HG02588 (cell line): ENCODE data around the gene PYGM.

Experiments used
- ATAC-seq: cut with Tn5 transposase; IDR thresholded peaks from one replicate; pipeline ENCODE4 v1.9.1; 2021; ENCODE audit warnings: mild to moderate bottlenecking, moderate library complexity; ENCODE audit not compliant: unreplicated experiment

Gene PYGM

GRCh38 chr11:64741375-64742086 lies 18.2 kb downstream of the PYGM start:
- no peak for ATAC-seq

GRCh38 chr11:64739871-64740270 lies 19.9 kb downstream of the PYGM start:
- ATAC-seq: no peak

GRCh38 chr11:64736654-64737053 lies 23.1 kb downstream of the PYGM start:
- no peak for ATAC-seq

DNA sequence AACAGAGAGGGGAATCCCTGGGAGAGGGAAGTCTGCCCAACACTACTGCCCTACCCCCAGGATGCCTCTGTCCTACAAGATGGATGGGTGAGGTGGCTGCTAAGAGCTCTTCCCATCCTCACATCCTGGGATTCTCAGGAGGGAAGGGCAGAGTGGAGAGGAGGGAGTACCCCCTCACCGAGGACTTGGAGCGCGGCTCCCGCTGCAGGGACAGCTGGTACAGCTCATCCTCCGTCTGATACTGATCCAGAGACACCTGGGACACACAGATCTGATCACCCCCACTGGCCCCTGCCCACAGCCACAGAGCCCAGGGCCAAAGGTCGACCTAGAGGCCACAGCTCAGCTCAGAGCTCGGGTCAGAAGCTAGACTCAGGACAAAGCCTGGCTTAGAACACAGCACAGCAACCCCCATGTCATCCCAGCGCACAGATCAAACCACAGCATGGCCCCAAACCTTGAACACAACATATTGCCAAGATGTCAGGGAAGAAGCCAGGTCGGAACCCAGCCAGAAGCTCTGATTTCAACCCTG lies 24.0 kb downstream of the PYGM start:
- no peak for ATAC-seq

GRCh38 chr11:64734811-64735724 lies 24.7 kb downstream of the PYGM start:
- ATAC-seq: no peak

DNA sequence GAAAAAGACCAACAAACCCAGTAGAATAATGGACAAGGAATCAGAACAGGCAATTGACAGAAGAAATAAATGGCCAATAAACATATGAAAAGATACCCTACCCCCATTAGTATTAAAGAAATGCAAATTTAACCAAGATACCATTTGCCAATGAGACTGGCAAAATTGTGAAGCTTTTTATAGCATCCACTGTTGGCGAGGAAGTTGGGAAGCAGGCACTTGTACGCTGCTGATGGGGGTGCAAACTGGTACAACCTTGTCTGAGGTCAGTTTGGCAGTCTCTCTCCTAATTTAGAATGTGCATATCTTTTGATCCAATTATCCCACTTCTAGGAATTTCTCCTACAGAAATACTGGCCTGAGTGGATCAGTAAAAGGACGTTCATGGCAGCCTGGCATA lies 28.2 kb downstream of the PYGM start:
- ATAC-seq: no peak

GRCh38 chr11:64729851-64730382 lies 29.9 kb downstream of the PYGM start:
- ATAC-seq: no peak

GRCh38 chr11:64728757-64729365 lies 30.9 kb downstream of the PYGM start:
- no peak for ATAC-seq

DNA sequence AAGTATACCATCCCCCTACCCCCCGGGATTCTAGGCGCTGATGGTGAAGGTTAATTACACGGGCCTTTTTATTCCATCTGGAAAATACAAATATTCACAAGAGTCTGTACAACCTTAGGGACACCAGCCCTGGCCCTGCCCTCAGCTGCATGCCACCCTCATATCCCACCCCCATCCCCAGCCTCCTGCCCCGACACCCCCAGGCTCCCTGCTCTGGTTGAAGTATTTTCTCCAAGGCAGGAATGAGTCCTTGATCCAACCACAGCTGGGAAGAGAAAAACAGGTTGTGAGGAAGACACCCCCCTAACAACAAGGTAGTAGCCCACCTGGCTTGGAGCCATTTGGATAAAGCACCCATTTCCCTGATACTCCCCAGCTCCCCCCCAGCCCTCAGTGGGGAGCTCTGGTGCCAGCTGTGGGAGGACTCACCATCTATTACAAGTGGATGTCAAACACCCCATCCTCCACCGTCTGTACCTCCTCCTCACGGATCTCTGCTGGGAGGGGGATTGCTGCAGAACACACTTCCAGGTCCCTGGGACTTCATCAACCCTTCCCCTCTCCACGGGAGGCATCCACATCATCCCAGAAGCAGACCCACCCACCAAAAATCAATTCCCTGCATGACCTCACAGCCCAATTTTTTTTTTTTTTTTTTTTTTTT lies 32.8 kb downstream of the PYGM start:
- ATAC-seq: no peak

- no peak for ATAC-seq
These were observed 33.5 kb downstream of the PYGM start for GRCh38 chr11:64726211-64726641.

DNA sequence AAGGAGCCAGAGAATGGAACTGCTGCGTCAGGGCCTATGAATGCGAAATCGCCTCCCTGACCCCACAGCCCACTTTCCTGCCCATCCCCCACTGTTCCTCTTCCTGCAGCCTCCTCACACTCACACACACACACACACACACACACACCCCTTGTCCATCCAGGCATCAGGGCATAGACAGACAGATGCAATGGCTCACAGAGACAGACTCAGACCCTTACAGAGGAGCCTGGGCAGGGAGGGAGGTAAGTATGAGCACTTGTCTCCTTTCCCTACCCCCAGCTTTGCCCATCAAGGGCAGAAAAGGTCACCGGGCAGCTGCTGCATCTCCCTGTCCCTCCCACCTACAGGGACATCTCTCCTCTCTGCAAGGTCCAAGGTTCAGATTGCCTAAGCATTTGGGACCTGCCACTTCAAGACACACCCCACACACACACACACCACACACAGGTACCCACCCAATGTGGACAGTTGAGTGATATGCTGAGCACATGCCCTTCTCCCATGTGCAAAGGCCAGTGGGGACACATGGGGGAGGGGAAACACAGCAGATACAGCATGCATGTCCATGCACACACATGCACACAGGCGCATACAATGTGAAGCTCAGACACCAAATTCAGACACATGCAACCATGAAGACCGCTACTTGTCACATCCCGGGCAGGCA lies 34.8 kb downstream of the PYGM start:
- no peak for ATAC-seq

GRCh38 chr11:64723907-64724862 lies 35.6 kb downstream of the PYGM start:
- ATAC-seq: no peak

DNA sequence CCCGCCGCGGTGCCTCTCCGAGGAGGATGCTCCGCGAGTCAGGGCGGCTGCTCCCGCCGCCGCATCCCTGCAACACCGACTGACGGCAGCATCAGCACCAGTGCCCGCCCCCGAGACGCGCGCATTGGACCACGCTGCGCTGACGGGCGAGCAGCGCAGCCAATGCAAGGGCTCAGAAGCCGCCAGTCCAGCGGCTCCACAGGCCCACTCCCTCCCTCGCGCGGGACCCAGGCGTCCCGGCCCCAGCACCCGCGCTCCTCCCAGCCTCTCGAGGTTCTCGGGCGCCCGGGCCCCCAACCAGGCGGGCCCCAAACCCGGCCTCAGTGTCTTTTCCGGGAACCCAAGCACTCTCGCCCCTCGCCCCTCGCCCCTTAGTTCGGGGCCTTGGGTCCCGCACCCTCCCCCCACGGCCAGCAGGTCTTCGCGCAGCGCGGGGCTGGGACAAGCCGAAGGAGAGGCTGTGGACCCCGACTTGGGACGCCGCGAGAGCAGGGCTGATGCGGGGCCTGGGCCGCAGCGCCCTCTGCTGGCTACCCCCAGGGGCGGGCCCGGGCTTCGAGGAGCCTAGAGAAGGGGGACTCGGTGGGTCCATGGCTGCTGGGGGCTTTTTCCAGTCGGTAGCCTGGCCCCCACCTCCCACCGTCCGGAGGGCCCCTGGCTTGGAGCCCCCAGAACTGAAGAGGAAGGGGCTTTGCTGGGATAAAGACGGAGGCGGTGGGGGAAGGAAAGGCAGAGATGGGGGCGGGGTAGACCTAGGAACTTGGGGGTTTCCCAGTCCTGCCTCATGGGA lies 36.5 kb downstream of the PYGM start, which contains the start of gene NRXN2:
NRXN2 (minus strand) TSS at position 81 of the 790 bp plus-strand sequence. CDS start 9,498 bp downstream, outside the sequence.
- ATAC-seq: peak; percentile 77

- ATAC-seq: no peak
These were observed 37.4 kb downstream of the PYGM start for GRCh38 chr11:64722141-64723065.

- no peak for ATAC-seq
These were observed 38.4 kb downstream of the PYGM start for GRCh38 chr11:64721359-64721699.

DNA sequence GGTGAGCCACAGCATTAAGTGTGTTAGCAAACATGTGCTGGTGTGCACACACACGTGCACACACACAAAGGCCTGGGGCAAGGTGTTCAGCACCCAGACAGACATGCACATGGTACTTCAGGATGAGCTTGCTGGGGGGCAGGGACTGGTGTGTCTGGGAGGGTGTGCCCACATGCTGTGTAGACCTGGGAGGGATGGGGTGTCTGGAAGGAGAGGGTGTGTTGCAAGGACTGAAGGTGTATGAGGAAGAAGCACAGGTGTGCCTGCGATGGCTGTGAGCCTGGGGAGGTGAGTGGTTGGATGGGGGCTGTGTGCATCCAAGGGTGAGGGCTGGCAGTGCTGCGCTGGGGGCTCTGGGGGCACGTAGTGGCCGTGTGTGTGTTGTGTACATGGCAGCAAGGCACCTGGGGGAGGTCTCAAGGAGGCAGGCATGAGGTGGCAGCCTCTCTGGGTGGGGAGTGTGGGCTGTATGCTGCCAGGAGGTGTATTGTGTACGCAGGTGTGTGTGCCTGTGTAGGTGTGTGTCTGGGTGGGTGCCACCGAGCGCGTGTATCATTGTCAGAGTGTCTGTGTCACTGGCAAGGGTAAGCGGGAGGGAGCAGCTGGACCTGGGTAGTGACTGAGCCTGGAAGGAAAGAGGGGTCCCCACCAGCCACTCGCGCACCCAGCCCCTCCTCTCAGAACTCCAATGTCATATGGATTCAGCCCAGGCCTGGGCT lies 39.0 kb downstream of the PYGM start:
- no peak for ATAC-seq
